Tibial artery (tissue), 4 donors: ENCODE measurements around the gene DGCR2.

ENCODE experiments used
- DNase-seq, 2 donors: peaks; one replicate each; pipeline ENCODE4 v3.0.0-alpha.2; 2019
- H3K27ac ChIP-seq, 2 donors: fragments of 200-600 bp; sonication (generic) in 1 of 2; 1 replicate in 1 of 2; 2 replicates in 1 of 2; pipeline ENCODE4 v1.5.1; 2018 to 2019; ENCODE audit warnings: mild to moderate bottlenecking in 1 of 2
- H3K27me3 ChIP-seq, 2 donors: fragments of 200-600 bp; sonication (generic) in 1 of 2; one replicate each; pipeline versions ENCODE4 v1.5.1 to v1.6.0; 2016 to 2019
- H3K36me3 ChIP-seq, 3 donors: fragments of 200-600 bp; sonication (generic) in 2 of 3; one replicate each; pipeline ENCODE4 v1.5.1; 2016 to 2019; ENCODE audit warnings: mild to moderate bottlenecking in 2 of 3
- H3K4me1 ChIP-seq, 4 donors: fragments of 200-600 bp; sonication (generic) in 2 of 4; 1 replicate in 3 of 4; 2 replicates in 1 of 4; pipeline ENCODE4 v1.5.1; 2016 to 2019
- H3K4me3 ChIP-seq, 2 donors: fragments of 200-600 bp; sonication (generic) in 1 of 2; 1 replicate in 1 of 2; 2 replicates in 1 of 2; pipeline ENCODE4 v1.5.1; 2018 to 2019; ENCODE audit warnings: mild to moderate bottlenecking in 2 of 2
- H3K9me3 ChIP-seq, 3 donors: fragments of 200-600 bp; sonication (generic) in 1 of 3; one replicate each; pipeline ENCODE4 v1.5.1; 2016 to 2019
- CTCF ChIP-seq, 2 experiments: fragments of 200-600 bp in 1 of 2; fragments of 450-650 bp in 1 of 2; IDR thresholded peaks; one replicate each; pipeline ENCODE4 v1.5.1; 2017 to 2019; ENCODE audit warnings: antibody characterized with exemption in 2 of 2, mild to moderate bottlenecking in 1 of 2, moderate library complexity in 1 of 2
- intact Hi-C: fragments of 100-400 bp; cut with DNase I; formaldehyde crosslinking; loops from one replicate; pipeline ENCODE4 v1.15.0; 2023; ENCODE audit warnings: low total_unique reads

The DGCR2 gene

DNA sequence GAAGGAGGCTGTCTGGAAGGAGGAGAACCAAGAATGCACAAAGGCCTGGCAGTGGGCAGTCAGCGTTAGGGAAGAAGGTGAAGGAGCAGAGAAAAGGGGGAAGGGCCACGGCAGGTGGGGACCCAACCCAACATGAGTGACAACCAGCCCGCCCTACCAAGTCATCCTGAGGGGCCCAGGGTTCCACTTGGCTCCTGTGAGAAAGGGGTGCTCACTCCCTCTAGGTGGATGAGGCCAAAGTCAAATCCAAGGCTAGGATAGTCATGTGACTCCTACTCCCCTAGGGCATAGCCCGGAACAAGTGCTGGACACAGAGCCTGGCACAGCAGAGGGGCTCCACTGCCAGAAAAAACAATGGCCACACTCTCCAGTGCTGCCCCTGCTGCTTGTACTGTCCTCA lies 2.2 kb upstream of the DGCR2 start:
- no peaks in the 10 kb centered on the region for H3K9me3 ChIP-seq
- H3K4me1 ChIP-seq = peaks cover 0 to 35% (median 24%) of the 10 kb centered on the region in 4 donors
- DNase-seq = no peak
- H3K27me3 ChIP-seq = no peaks in the 10 kb centered on the region
- no peak overlapping the region for H3K4me3 ChIP-seq
- H3K36me3 ChIP-seq = no peaks in the 10 kb centered on the region
- TF ChIP-seq CTCF (IDR thresholded peaks at IDR 0.05) = no peak
- no peak overlapping the region for H3K27ac ChIP-seq
- intact Hi-C loops = no loop called here

GRCh38 chr22:19123936-19124335 lies 1.7 kb upstream of the DGCR2 start:
- intact Hi-C loops = no loop called here
- Histone ChIP-seq H3K4me1 (peaks cover 0 to 40% (median 26%) of the 10 kb centered on the region in 4 donors), H3K9me3 (no peaks in the 10 kb centered on the region), H3K27me3 (no peaks in the 10 kb centered on the region), H3K27ac (no peak overlapping the region), H3K4me3 (no peak overlapping the region), H3K36me3 (no peaks in the 10 kb centered on the region)
- TF ChIP-seq CTCF (IDR thresholded peaks at IDR 0.05) = no peak
- DNase-seq = no peak

GRCh38 chr22:19122752-19123492 lies 710 bp upstream of the DGCR2 start:
- Histone ChIP-seq H3K4me3 (peak overlapping the region; percentile 84 to 96), H3K27me3 (no peaks in the 10 kb centered on the region), H3K9me3 (no peaks in the 10 kb centered on the region), H3K4me1 (peaks cover 0 to 48% (median 35%) of the 10 kb centered on the region in 4 donors), H3K36me3 (no peaks in the 10 kb centered on the region), H3K27ac (peak overlapping the region; percentile 89 to 96)
- intact Hi-C loops = no loop called here
- no peak for TF ChIP-seq CTCF (IDR thresholded peaks at IDR 0.05)
- peak; percentile 54 to 75 for DNase-seq

DNA sequence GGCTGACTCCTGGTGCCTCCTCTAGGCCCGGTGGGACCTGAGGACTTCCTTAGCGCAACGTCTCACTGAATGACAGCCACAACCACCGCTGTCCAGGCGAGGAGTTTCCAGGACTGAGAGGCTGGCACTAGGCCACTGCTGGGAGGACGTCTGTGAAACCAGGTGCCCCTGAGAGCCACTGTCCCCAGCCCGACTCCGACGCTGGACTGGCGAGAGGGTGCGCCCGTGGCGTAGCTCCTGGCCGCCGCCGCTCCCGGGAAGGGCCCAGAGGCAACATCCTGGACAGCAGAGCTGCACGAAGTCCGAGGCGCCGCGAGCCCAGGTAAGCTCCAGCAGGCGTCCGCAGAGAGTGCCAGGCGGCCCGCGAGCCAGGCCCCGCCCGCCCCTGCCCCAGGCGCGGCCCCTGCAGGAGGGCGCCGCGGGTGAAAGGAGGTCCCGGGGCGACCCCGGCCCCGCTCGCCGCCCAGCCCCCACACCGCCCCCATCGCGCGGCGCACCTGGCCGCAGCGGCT lies 525 bp downstream of the DGCR2 start:
- no peaks in the 10 kb centered on the region for H3K27me3 ChIP-seq
- H3K4me3 ChIP-seq = peak overlapping the region; percentile 84 to 96
- DNase-seq = peak; percentile 46 to 80
- H3K9me3 ChIP-seq = no peaks in the 10 kb centered on the region
- H3K4me1 ChIP-seq = peaks cover 0 to 61% (median 43%) of the 10 kb centered on the region in 4 donors
- intact Hi-C loops = no loop called here
- no peak for TF ChIP-seq CTCF (IDR thresholded peaks at IDR 0.05)
- peak overlapping the region; percentile 89 to 96 for H3K27ac ChIP-seq
- H3K36me3 ChIP-seq = no peaks in the 10 kb centered on the region

DNA sequence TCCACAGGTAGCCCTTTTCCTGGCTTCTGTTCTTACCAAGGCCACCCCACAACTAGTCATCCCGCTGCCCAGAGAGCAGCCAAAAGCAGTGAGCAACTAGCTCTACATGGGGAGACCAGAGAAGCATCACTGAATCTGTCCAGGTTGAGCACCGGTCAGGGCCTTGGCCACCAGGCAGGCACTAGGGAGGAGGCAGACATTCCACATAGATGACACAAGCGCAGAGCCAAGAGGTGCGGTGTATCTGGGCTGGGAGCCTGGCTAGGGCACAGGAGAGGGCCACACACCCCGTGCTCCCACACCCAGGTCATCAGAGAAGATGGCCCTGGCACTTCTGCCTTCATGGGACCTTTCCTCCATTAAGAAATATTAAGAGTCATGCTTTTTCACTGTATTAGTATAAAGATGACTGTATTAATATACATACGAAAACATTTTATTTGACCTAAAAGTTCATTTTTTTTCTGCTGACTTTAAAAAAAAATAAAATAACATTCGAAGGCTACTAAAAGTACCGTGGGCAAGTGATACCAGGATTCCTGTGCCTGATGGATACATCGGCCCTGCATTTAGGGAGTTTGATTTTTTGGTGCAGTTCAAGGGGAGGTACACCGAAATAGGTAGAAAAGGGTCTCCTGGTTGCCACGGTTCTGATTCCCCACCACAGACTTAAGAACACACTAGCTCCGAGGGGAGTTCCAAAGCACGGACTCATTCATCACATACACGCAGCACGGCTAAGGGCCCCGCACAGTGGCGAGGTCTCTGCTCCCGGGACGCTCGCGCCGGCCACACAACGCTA lies 1.2 kb downstream of the DGCR2 start:
- Histone ChIP-seq H3K4me3 (peak overlapping the region; percentile 84 to 96), H3K36me3 (no peaks in the 10 kb centered on the region), H3K4me1 (peaks cover 0 to 67% (median 49%) of the 10 kb centered on the region in 4 donors), H3K27ac (peak overlapping the region; percentile 89 to 96), H3K27me3 (no peaks in the 10 kb centered on the region), H3K9me3 (no peaks in the 10 kb centered on the region)
- no peak for TF ChIP-seq CTCF (IDR thresholded peaks at IDR 0.05)
- DNase-seq = no peak
- intact Hi-C loops = no loop called here
